ENCODE data around the gene ENAM. TPM values are rescaled to one million over a fixed set of nuclear protein-coding genes. Genes with fewer than 3 reads are reported as not detected.
A peak's percentile ranks its signal among the peaks of the same experiment; 100 is the strongest.
"Not testable (repeated sequence)": the region's sequence is repeated elsewhere in the genome, so short reads cannot be mapped to it uniquely, and the experiment has no call there.

The ENAM gene
- total RNA-seq, 1 donor from 2014 or later, result not detected

DNA sequence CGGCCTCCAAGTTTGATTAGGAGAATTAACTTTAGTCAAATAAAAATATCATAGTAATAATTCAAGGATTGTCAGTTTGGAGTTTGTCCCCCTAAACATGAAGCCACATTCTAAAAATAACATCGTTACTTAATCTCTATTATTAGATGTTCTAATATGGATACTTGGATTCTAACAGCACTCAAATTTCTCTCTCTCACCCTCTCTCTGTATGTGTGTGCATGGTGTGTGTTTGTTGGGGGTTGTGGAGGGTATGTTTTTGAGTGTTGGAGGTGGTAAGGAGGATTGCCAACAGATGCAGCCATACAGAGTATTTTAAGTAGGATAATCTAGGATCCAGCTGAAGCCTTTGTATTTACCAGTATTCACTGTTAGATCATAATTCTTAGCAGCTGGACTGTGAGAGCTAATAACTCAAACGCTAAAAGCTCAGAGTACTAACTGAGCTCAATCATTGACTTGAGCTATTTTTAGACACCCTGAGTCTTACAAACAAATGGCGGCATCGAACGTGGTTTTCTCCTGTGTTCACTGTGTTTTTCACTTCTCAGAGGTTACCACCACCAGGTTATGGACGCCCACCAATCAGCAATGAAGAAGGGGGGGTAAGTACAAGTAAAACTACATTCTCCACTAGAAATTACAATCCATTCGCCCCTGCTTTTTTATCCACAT is 8.8 kb downstream of the ENAM start:
- TF ChIP-seq CTCF (IDR thresholded peaks at IDR 0.05; ENCODE audit: unreplicated experiment), result no peak
- Mint-ChIP-seq H3K27me3 (ENCODE audit: low read depth) (no peaks in the 10 kb centered on the region), H3K4me1 (peaks cover 10% of the 10 kb centered on the region), H3K4me3 (no peak overlapping the region), H3K9me3 (no peaks in the 10 kb centered on the region), H3K27ac (peak overlapping the region; percentile 51), H3K36me3 (no peaks in the 10 kb centered on the region)
- DNase-seq (ENCODE audit: low spot score in 2 of 2, unreplicated experiment in 2 of 2), result no peak

GRCh38 chr4:70640192-70640591 is 11.6 kb downstream of the ENAM start:
- H3K4me3 Mint-ChIP-seq, result no peak overlapping the region
- H3K27ac Mint-ChIP-seq, result no peak overlapping the region
- no peak for DNase-seq (ENCODE audit: low spot score in 2 of 2, unreplicated experiment in 2 of 2)
- H3K36me3 Mint-ChIP-seq, result no peaks in the 10 kb centered on the region
- no peaks in the 10 kb centered on the region for H3K27me3 Mint-ChIP-seq (ENCODE audit: low read depth)
- no peaks in the 10 kb centered on the region for H3K9me3 Mint-ChIP-seq
- H3K4me1 Mint-ChIP-seq, result peaks cover 10% of the 10 kb centered on the region
- no peak for TF ChIP-seq CTCF (IDR thresholded peaks at IDR 0.05; ENCODE audit: unreplicated experiment)

DNA sequence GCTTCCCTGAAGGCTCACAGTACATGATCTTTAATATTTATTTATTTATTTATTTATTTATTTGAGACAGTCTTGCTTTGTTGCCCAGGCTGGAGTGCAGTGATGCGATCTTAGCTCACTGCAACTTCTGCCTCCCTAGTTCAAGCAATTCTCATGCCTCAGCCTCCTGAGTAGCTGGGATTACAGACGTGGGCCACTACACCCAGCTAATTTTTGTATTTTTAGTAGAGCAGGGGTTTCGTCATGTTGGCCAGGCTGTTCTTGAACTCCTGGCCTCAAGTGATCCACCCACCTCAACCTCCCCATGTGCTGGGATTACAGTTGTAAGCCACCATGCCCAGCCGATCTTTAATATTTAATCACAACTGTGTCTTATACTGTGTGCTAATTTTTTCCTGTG is 22.2 kb downstream of the ENAM start:
- not testable (repeated sequence) for H3K4me1 Mint-ChIP-seq; H3K27ac Mint-ChIP-seq; H3K4me3 Mint-ChIP-seq; H3K36me3 Mint-ChIP-seq; DNase-seq (ENCODE audit: low spot score in 2 of 2, unreplicated experiment in 2 of 2); H3K27me3 Mint-ChIP-seq (ENCODE audit: low read depth); H3K9me3 Mint-ChIP-seq

DNA sequence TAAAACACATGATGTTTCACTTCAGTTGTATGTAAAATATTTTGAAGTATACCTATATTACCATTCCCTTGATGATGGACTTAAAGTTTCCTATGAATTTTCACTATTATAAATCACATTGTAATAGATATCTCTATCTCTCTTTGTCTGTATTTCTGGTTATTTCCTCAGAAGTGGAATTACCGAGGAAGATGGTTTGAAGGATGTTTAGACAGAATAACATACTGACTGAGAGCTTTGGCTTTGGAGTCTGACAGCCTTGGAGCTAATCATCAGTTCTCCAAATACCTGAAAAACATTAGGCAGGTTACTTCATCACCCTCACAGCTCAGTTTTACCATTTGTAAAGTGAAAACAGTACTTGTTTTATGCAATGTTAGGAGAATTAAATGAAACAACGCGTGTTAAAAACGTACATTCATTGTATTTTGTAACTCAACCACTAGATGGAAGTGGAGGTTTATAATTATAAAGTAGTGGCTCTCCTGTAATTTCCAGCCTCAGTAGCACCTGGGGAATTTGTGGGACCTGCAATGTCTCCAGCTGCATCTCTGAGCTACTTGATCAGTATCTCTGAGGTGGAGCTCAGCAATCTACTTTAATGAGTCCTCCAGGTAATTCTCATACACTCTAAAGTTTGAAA is 23.4 kb downstream of the ENAM start:
- H3K4me1 Mint-ChIP-seq, result peaks cover 2% of the 10 kb centered on the region
- no peak overlapping the region for H3K4me3 Mint-ChIP-seq
- no peaks in the 10 kb centered on the region for H3K9me3 Mint-ChIP-seq
- TF ChIP-seq CTCF (IDR thresholded peaks at IDR 0.05; ENCODE audit: unreplicated experiment), result peak; percentile 55
- H3K36me3 Mint-ChIP-seq, result no peaks in the 10 kb centered on the region
- H3K27me3 Mint-ChIP-seq (ENCODE audit: low read depth), result peaks cover 2% of the 10 kb centered on the region
- no peak overlapping the region for H3K27ac Mint-ChIP-seq
- no peak for DNase-seq (ENCODE audit: low spot score in 2 of 2, unreplicated experiment in 2 of 2)

- no peak for DNase-seq (ENCODE audit: low spot score in 2 of 2, unreplicated experiment in 2 of 2)
- Mint-ChIP-seq H3K9me3 (no peaks in the 10 kb centered on the region), H3K4me3 (no peak overlapping the region), H3K4me1 (peaks cover 2% of the 10 kb centered on the region), H3K27me3 (ENCODE audit: low read depth) (peaks cover 7% of the 10 kb centered on the region), H3K36me3 (no peaks in the 10 kb centered on the region), H3K27ac (no peak overlapping the region)
- no peak for TF ChIP-seq CTCF (IDR thresholded peaks at IDR 0.05; ENCODE audit: unreplicated experiment)
Observed at GRCh38 chr4:70654605-70655011, 26.1 kb downstream of the ENAM start.

DNA sequence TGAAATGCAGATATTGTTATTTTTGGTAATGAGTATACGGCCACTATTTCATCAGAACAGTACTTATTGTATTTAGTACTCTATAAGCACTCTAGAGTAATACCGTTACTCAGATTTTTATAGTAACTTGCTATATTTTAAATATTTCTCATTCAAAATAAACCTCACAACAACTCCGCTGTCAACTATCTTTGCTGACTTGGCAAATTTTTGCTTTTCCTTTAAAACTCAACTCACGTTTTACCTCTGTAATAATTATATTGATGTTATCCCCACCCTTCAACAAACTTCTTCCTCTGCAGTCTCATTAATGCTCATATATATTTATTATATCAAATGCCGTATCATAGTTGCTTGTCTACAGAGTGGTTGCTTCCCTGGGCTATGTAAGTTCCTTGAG is 28.8 kb downstream of the ENAM start:
- H3K4me1 Mint-ChIP-seq, result peaks cover 2% of the 10 kb centered on the region
- DNase-seq (ENCODE audit: low spot score in 2 of 2, unreplicated experiment in 2 of 2), result no peak
- no peaks in the 10 kb centered on the region for H3K9me3 Mint-ChIP-seq
- no peak overlapping the region for H3K27ac Mint-ChIP-seq
- no peak for TF ChIP-seq CTCF (IDR thresholded peaks at IDR 0.05; ENCODE audit: unreplicated experiment)
- H3K27me3 Mint-ChIP-seq (ENCODE audit: low read depth), result peaks cover 7% of the 10 kb centered on the region
- H3K36me3 Mint-ChIP-seq, result no peaks in the 10 kb centered on the region
- H3K4me3 Mint-ChIP-seq, result no peak overlapping the region
